COLO668 (cell line): ENCODE results near the gene DNAJB9.

ENCODE experiments used
- DNase-seq: peaks from one replicate; lab custom pipeline; 2025; ENCODE audit not compliant: unreplicated experiment; lab: John Stamatoyannopoulos, UW

The DNAJB9 gene

GRCh38 chr7:108604307-108605077 lies 34.8 kb downstream of the DNAJB9 start:
- DNase-seq, result no peak

- no peak for DNase-seq
Measured at GRCh38 chr7:108605559-108606201, 36.0 kb downstream of the DNAJB9 start.

DNA sequence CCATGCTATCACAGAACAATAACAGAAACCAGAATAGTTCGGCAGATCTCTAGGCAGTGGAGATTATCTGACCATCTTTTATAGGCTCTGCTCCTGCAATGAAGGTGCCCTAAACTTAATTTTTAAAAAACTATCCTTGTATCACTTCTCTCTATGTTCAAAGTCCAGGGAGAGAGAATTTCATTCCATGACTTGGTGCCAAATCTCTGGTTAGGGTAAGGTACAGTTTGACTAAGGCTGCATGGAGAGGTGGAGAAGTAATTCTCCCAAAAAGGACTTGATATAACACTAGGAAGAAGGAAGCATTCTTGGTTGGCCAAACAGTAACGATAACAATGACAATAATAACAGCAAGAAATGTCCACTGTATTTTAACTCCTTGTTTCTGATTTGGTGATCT lies 40.0 kb downstream of the DNAJB9 start:
- no peak for DNase-seq

DNA sequence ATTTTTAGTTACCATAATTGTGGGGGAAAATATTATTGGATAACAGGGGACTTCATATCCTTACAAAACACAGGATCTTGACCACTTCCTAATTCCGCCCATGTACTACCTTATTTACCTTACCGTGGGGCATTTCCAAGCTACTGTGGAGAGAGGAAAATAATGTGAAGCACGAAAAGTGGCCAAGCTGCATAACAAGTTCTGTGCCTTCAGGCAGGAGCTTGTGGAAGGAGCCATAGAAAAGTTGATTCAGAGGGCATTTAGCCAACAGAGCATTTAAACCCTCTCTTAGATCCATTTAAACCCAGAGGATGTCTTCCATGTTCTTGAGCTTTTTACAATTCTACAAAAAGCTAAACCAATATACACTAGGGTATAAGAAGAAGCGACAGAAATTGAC lies 41.6 kb downstream of the DNAJB9 start:
- DNase-seq, result no peak

GRCh38 chr7:108613147-108613948 lies 43.7 kb downstream of the DNAJB9 start:
- no peak for DNase-seq

DNA sequence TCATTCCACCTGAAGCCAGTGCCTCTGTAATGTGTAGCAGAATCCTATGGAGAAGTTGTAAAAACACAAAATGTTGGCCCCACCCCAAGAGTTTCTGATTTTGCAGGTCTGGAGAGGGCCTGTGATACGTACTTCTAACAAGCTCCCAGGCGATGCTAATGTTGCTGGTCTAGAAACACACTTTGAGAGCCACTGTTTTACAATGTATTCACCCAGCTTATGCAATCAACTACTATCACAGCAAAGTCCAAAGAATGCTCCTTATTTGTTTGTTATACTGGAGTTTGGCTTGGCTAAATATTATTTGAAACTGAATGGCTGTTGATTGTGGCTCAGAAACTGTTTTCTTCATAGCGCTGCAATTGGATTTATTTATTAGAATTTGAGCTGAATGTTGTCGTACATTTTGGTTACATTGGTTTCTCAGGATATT lies 44.3 kb downstream of the DNAJB9 start:
- no peak for DNase-seq

GRCh38 chr7:108614896-108615295 lies 45.2 kb downstream of the DNAJB9 start:
- DNase-seq, result no peak

GRCh38 chr7:108618056-108618455 lies 48.4 kb downstream of the DNAJB9 start:
- DNase-seq, result peak; percentile 35

GRCh38 chr7:108623220-108623619 lies 53.5 kb downstream of the DNAJB9 start:
- no peak for DNase-seq
